ENCODE measurements around the gene LRRFIP1.

- no peak for TF ChIP-seq SMARCA5 (IDR thresholded peaks at IDR 0.05)
- TF ChIP-seq, protein P1, sequence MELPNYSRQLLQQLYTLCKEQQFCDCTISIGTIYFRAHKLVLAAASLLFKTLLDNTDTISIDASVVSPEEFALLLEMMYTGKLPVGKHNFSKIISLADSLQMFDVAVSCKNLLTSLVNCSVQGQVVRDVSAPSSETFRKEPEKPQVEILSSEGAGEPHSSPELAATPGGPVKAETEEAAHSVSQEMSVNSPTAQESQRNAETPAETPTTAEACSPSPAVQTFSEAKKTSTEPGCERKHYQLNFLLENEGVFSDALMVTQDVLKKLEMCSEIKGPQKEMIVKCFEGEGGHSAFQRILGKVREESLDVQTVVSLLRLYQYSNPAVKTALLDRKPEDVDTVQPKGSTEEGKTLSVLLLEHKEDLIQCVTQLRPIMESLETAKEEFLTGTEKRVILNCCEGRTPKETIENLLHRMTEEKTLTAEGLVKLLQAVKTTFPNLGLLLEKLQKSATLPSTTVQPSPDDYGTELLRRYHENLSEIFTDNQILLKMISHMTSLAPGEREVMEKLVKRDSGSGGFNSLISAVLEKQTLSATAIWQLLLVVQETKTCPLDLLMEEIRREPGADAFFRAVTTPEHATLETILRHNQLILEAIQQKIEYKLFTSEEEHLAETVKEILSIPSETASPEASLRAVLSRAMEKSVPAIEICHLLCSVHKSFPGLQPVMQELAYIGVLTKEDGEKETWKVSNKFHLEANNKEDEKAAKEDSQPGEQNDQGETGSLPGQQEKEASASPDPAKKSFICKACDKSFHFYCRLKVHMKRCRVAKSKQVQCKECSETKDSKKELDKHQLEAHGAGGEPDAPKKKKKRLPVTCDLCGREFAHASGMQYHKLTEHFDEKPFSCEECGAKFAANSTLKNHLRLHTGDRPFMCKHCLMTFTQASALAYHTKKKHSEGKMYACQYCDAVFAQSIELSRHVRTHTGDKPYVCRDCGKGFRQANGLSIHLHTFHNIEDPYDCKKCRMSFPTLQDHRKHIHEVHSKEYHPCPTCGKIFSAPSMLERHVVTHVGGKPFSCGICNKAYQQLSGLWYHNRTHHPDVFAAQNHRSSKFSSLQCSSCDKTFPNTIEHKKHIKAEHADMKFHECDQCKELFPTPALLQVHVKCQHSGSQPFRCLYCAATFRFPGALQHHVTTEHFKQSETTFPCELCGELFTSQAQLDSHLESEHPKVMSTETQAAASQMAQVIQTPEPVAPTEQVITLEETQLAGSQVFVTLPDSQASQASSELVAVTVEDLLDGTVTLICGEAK (IDR thresholded peaks at IDR 0.05), result no peak
- TF ChIP-seq, protein P1 (CRISPR knock-in tag; IDR thresholded peaks at IDR 0.05), result no peak
- no peak for TF ChIP-seq HMG20A (CRISPR knock-in tag; conservative IDR thresholded peaks at IDR 0.05)
- no peak for TF ChIP-seq ELF2 (CRISPR knock-in tag; IDR thresholded peaks at IDR 0.05)
- TF ChIP-seq BACH1 (tag; IDR thresholded peaks at IDR 0.05), result no peak
- TF ChIP-seq HOXB6 (CRISPR knock-in tag; IDR thresholded peaks at IDR 0.05; ENCODE audit: borderline replicate concordance), result no peak
- no peak for TF ChIP-seq ELK1 (CRISPR knock-in tag; IDR thresholded peaks at IDR 0.05)
- TF ChIP-seq, protein P2, sequence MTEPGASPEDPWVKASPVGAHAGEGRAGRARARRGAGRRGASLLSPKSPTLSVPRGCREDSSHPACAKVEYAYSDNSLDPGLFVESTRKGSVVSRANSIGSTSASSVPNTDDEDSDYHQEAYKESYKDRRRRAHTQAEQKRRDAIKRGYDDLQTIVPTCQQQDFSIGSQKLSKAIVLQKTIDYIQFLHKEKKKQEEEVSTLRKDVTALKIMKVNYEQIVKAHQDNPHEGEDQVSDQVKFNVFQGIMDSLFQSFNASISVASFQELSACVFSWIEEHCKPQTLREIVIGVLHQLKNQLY (CRISPR knock-in tag; conservative IDR thresholded peaks at IDR 0.05), result no peak
- TF ChIP-seq TFE3 (CRISPR knock-in tag; IDR thresholded peaks at IDR 0.05), result no peak
- TF ChIP-seq, protein P3, sequence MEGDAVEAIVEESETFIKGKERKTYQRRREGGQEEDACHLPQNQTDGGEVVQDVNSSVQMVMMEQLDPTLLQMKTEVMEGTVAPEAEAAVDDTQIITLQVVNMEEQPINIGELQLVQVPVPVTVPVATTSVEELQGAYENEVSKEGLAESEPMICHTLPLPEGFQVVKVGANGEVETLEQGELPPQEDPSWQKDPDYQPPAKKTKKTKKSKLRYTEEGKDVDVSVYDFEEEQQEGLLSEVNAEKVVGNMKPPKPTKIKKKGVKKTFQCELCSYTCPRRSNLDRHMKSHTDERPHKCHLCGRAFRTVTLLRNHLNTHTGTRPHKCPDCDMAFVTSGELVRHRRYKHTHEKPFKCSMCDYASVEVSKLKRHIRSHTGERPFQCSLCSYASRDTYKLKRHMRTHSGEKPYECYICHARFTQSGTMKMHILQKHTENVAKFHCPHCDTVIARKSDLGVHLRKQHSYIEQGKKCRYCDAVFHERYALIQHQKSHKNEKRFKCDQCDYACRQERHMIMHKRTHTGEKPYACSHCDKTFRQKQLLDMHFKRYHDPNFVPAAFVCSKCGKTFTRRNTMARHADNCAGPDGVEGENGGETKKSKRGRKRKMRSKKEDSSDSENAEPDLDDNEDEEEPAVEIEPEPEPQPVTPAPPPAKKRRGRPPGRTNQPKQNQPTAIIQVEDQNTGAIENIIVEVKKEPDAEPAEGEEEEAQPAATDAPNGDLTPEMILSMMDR (IDR thresholded peaks at IDR 0.05 in 2 of 3, conservative IDR thresholded peaks at IDR 0.05 in 1 of 3; ENCODE audit: insufficient read depth in 2 of 3, low read depth in 1 of 3, low read length in 3 of 3), result no peak
- TF ChIP-seq, protein P4, sequence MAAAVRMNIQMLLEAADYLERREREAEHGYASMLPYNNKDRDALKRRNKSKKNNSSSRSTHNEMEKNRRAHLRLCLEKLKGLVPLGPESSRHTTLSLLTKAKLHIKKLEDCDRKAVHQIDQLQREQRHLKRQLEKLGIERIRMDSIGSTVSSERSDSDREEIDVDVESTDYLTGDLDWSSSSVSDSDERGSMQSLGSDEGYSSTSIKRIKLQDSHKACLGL (CRISPR knock-in tag; IDR thresholded peaks at IDR 0.05; ENCODE audit: borderline replicate concordance, poor library complexity, severe bottlenecking), result no peak
- no peak for TF ChIP-seq POLR2AphosphoS5 (IDR thresholded peaks at IDR 0.05; ENCODE audit: control insufficient read depth, insufficient read depth, low read depth, low read length)
- TF ChIP-seq RFX5 (IDR thresholded peaks at IDR 0.05; ENCODE audit: low read depth, low read length), result no peak
Observed at GRCh38 chr2:237664151-237664550, 36.8 kb downstream of the LRRFIP1 start.

Data from K562 (cell line).